ENCODE results near the gene TUBA4B.
A peak's percentile ranks its signal among the peaks of the same experiment; 100 is the strongest.
"Not testable (repeated sequence)": the region's sequence is repeated elsewhere in the genome, so short reads cannot be mapped to it uniquely, and the experiment has no call there.

TUBA4B gene

GRCh38 chr2:219278655-219279150, 25.7 kb downstream of the TUBA4B start:
- no peak for DNase-seq

- peak; percentile 99 for DNase-seq
Observed at GRCh38 chr2:219279151-219279915, 26.3 kb downstream of the TUBA4B start, which contains the start of gene DNAJB2. Gene DNAJB2 (plus strand): TSS chr2:219279366. CDS start chr2:219279834, 468 bp downstream.

- DNase-seq = no peak
Observed at GRCh38 chr2:219279916-219280516, 27.0 kb downstream of the TUBA4B start.

GRCh38 chr2:219280651-219281050, 27.6 kb downstream of the TUBA4B start:
- DNase-seq = no peak

GRCh38 chr2:219281588-219281987, 28.5 kb downstream of the TUBA4B start:
- DNase-seq = no peak

GRCh38 chr2:219282375-219282774, 29.3 kb downstream of the TUBA4B start:
- no peak for DNase-seq

- no peak for DNase-seq
Observed at GRCh38 chr2:219282943-219283581, 30.0 kb downstream of the TUBA4B start.

GRCh38 chr2:219284501-219285372, 31.7 kb downstream of the TUBA4B start:
- DNase-seq = no peak

GRCh38 chr2:219285373-219285735, 32.3 kb downstream of the TUBA4B start:
- DNase-seq = no peak

- DNase-seq = no peak
Observed at GRCh38 chr2:219285894-219286425, 32.9 kb downstream of the TUBA4B start.

GRCh38 chr2:219286436-219287115, 33.5 kb downstream of the TUBA4B start:
- no peak for DNase-seq

- not testable (repeated sequence) for DNase-seq
Observed at GRCh38 chr2:219287116-219287440, 34.0 kb downstream of the TUBA4B start.

- no peak for DNase-seq
Observed at GRCh38 chr2:219287580-219288265, 34.7 kb downstream of the TUBA4B start.

- no peak for DNase-seq
Observed at GRCh38 chr2:219289195-219289536, 36.1 kb downstream of the TUBA4B start.

- no peak for DNase-seq
Observed at GRCh38 chr2:219289537-219290361, 36.7 kb downstream of the TUBA4B start.

- no peak for DNase-seq
Observed at GRCh38 chr2:219290381-219291171, 37.5 kb downstream of the TUBA4B start.

GRCh38 chr2:219291394-219291793, 38.4 kb downstream of the TUBA4B start:
- DNase-seq = no peak

- DNase-seq = no peak
Observed at GRCh38 chr2:219291910-219292490, 39.0 kb downstream of the TUBA4B start.

GRCh38 chr2:219292616-219293015, 39.6 kb downstream of the TUBA4B start:
- no peak for DNase-seq

All from CD4-positive, alpha-beta T cell treated with Interleukin-10 for 1 hour (primary cell).